RWPE2 (cell line): Measurements from ENCODE around the gene KLK15.

Experiments used
- ATAC-seq: fragments of 200-7000 bp; cut with Tn5 transposase; 3 replicates; pipeline ENCODE4 v1.9.1; 2021; ENCODE audit warnings: low read depth
- DNase-seq: peaks from one replicate; pipeline ENCODE4 v3.0.0-alpha.2; 2020; ENCODE audit warnings: low spot score
- H3K27ac ChIP-seq: fragments of 450-650 bp; 2 replicates; pipeline ENCODE4 v1.5.1; 2017; ENCODE audit warnings: mild to moderate bottlenecking; ENCODE audit not compliant: poor library complexity, severe bottlenecking
- H3K27me3 ChIP-seq: fragments of 250-450 bp; sonication (Bioruptor Pico); 2 replicates; pipeline ENCODE4 v1.5.1; 2021; ENCODE audit warnings: mild to moderate bottlenecking, moderate library complexity; ENCODE audit not compliant: insufficient read depth, poor library complexity, severe bottlenecking
- H3K36me3 ChIP-seq: fragments of 250-450 bp; sonication (Bioruptor Pico); 2 replicates; pipeline ENCODE4 v1.5.1; 2020; ENCODE audit warnings: low read depth, mild to moderate bottlenecking, moderate library complexity
- H3K4me1 ChIP-seq: fragments of 250-450 bp; sonication (Bioruptor Pico); 2 replicates; pipeline ENCODE4 v1.5.1; 2021; ENCODE audit warnings: mild to moderate bottlenecking, moderate library complexity; ENCODE audit not compliant: insufficient read depth, poor library complexity, severe bottlenecking
- H3K4me3 ChIP-seq: fragments of 250-450 bp; sonication (Bioruptor Pico); 2 replicates; pipeline ENCODE4 v1.5.1; 2021; ENCODE audit warnings: mild to moderate bottlenecking, moderate library complexity; ENCODE audit not compliant: severe bottlenecking
- H3K9me3 ChIP-seq: fragments of 250-450 bp; sonication (Bioruptor Pico); 2 replicates; pipeline ENCODE4 v1.5.1; 2021; ENCODE audit warnings: mild to moderate bottlenecking, moderate library complexity; ENCODE audit not compliant: severe bottlenecking
- TF ChIP-seq, protein P1 (sequence below): fragments of 450-650 bp; IDR thresholded peaks from one replicate; pipeline ENCODE4 v1.5.1; 2017; ENCODE audit warnings: mild to moderate bottlenecking, moderate library complexity; ENCODE audit not compliant: poor library complexity, severe bottlenecking

Gene KLK15

GRCh38 chr19:50857366-50857765 is 24.0 kb upstream of the KLK15 start:
- peaks cover 3% of the 10 kb centered on the region for H3K27me3 ChIP-seq
- H3K4me3 ChIP-seq = no peak overlapping the region
- DNase-seq = no peak
- TF ChIP-seq, protein P1, sequence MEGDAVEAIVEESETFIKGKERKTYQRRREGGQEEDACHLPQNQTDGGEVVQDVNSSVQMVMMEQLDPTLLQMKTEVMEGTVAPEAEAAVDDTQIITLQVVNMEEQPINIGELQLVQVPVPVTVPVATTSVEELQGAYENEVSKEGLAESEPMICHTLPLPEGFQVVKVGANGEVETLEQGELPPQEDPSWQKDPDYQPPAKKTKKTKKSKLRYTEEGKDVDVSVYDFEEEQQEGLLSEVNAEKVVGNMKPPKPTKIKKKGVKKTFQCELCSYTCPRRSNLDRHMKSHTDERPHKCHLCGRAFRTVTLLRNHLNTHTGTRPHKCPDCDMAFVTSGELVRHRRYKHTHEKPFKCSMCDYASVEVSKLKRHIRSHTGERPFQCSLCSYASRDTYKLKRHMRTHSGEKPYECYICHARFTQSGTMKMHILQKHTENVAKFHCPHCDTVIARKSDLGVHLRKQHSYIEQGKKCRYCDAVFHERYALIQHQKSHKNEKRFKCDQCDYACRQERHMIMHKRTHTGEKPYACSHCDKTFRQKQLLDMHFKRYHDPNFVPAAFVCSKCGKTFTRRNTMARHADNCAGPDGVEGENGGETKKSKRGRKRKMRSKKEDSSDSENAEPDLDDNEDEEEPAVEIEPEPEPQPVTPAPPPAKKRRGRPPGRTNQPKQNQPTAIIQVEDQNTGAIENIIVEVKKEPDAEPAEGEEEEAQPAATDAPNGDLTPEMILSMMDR = no peak
- no peaks in the 10 kb centered on the region for H3K9me3 ChIP-seq
- H3K36me3 ChIP-seq = no peaks in the 10 kb centered on the region
- ATAC-seq = no peak
- H3K4me1 ChIP-seq = no peaks in the 10 kb centered on the region
- no peak overlapping the region for H3K27ac ChIP-seq

- Histone ChIP-seq H3K4me1 (no peaks in the 10 kb centered on the region), H3K27me3 (no peaks in the 10 kb centered on the region), H3K9me3 (no peaks in the 10 kb centered on the region), H3K4me3 (no peak within 1 kb of the TSS), H3K36me3 (no peaks in the 10 kb centered on the region), H3K27ac (no peak within 1 kb of the TSS)
- DNase-seq = no peak
- TF ChIP-seq, protein P1 = no peak
- ATAC-seq = no peak
These were observed 21.4 kb upstream of the KLK15 start, which contains the start of gene KLK3 for GRCh38 chr19:50854636-50855410. TSS of gene KLK3 (plus strand) at chr19:50854915. CDS start at chr19:50854956, 41 bp downstream.

GRCh38 chr19:50851620-50852019 is 18.2 kb upstream of the KLK15 start:
- Histone ChIP-seq H3K9me3 (no peaks in the 10 kb centered on the region), H3K27ac (no peak overlapping the region), H3K27me3 (peaks cover 3% of the 10 kb centered on the region), H3K36me3 (no peaks in the 10 kb centered on the region), H3K4me3 (no peak overlapping the region), H3K4me1 (no peaks in the 10 kb centered on the region)
- DNase-seq = no peak
- TF ChIP-seq, protein P1 = no peak
- no peak for ATAC-seq

DNA sequence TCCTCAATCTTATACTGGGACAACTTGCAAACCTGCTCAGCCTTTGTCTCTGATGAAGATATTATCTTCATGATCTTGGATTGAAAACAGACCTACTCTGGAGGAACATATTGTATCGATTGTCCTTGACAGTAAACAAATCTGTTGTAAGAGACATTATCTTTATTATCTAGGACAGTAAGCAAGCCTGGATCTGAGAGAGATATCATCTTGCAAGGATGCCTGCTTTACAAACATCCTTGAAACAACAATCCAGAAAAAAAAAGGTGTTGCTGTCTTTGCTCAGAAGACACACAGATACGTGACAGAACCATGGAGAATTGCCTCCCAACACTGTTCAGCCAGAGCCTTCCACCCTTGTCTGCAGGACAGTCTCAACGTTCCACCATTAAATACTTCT is 17.4 kb upstream of the KLK15 start:
- H3K9me3 ChIP-seq = no peaks in the 10 kb centered on the region
- no peak overlapping the region for H3K27ac ChIP-seq
- TF ChIP-seq, protein P1 = no peak
- ATAC-seq = no peak
- no peak for DNase-seq
- no peaks in the 10 kb centered on the region for H3K4me1 ChIP-seq
- H3K36me3 ChIP-seq = no peaks in the 10 kb centered on the region
- H3K4me3 ChIP-seq = no peak overlapping the region
- H3K27me3 ChIP-seq = peaks cover 5% of the 10 kb centered on the region

DNA sequence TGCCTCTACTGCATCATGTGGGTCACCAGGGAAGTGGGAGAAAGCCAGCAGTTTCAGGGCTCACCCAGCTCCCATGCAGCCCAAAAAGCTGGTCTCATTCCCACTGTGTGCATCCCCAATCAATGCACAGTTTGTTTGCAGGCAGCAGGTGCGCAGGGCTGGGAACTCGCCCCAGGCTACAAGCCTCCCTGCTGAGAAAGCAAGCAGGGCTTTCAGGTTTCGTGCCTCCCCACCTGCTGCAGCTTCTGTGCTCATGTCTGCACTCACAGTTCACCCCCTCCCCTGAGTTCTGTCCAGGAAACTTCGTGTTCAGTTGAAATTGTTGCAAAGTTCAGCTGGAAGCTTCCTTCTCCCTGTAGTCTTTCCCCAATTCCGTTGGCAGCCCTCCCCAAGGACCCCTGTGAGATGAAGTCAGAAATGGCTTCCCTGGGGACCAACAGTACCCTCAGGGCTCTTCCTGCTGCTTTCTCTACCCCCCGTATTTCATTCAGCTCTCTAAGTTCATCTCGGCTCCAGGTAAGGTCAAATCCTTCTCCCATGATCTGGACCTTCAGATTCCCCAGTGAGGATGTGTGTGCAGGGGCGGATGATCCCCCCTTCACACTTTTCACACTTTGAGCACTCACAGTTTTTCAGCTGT is 11.0 kb upstream of the KLK15 start:
- ATAC-seq (no peak), DNase-seq (no peak)
- Histone ChIP-seq H3K9me3 (no peaks in the 10 kb centered on the region), H3K4me3 (no peak overlapping the region), H3K4me1 (no peaks in the 10 kb centered on the region), H3K27me3 (peaks cover 9% of the 10 kb centered on the region), H3K27ac (no peak overlapping the region), H3K36me3 (no peaks in the 10 kb centered on the region)
- TF ChIP-seq, protein P1 = no peak
